Endothelial cell of umbilical vein (primary cell): ENCODE measurements around the gene IFNA5. TPM values are rescaled to one million over a fixed set of nuclear protein-coding genes. Genes with fewer than 3 reads are reported as not detected.

Source experiments
- BruUV-seq: library from RNA; stranded (reverse); fragments of 400-500 nt; replicated peaks from 2 replicates; lab custom pipeline; 2021; lab: Mats Ljungman, UMichigan
- CTCF ChIA-PET: fragments of 300-600, 350-600 bp; sonication (Branson Sonifier 250); formaldehyde crosslinking; loops from one replicate; lab custom pipeline; 2021; ENCODE audit warnings: antibody characterized with exemption, inconsistent platforms; lab: Charles Lee
- POLR2A ChIA-PET: fragments of 300-600, 350-600 bp; sonication (Branson Sonifier 250); formaldehyde crosslinking; loops from one replicate; lab custom pipeline; 2021; ENCODE audit warnings: antibody characterized with exemption, inconsistent platforms; lab: Charles Lee
- DNase-seq: peaks from one replicate; pipeline ENCODE4 v3.0.0-alpha.2; 2011; ENCODE audit warnings: low read depth, low spot score
- FAIRE-seq: peaks from 2 replicates; lab custom pipeline; 2011; peaks lifted over from hg19 to GRCh38; lab: Jason Lieb, UNC
- H2AFZ ChIP-seq: 2 replicates; pipeline ENCODE4 v1.6.0; 2012; ENCODE audit warnings: low read depth, low read length, control low read depth, inconsistent platforms
- H3K27ac ChIP-seq: 2 replicates; pipeline ENCODE4 v1.5.1; 2011; ENCODE audit warnings: low read depth, mild to moderate bottlenecking, control low read depth, low read length, moderate library complexity; ENCODE audit not compliant: insufficient read depth
- H3K27me3 ChIP-seq, 2 experiments: 2 replicates each; pipeline versions ENCODE4 v1.6.0 to v1.6.1; 2011; ENCODE audit warnings: low read length in 2 of 2, mixed read lengths in 1 of 2; ENCODE audit not compliant: control insufficient read depth in 2 of 2, insufficient read depth in 2 of 2
- H3K36me3 ChIP-seq, 2 experiments: 2 replicates in 1 of 2; 3 replicates in 1 of 2; pipeline ENCODE4 v1.5.1; 2011; ENCODE audit warnings: low read length in 2 of 2, mild to moderate bottlenecking in 1 of 2, moderate library complexity in 1 of 2; ENCODE audit not compliant: control insufficient read depth in 2 of 2, insufficient read depth in 2 of 2; ENCODE audit errors: extremely low read depth in 1 of 2
- H3K4me1 ChIP-seq: 3 replicates; pipeline ENCODE4 v1.5.1; 2011; ENCODE audit warnings: mild to moderate bottlenecking, low read length; ENCODE audit not compliant: control insufficient read depth, insufficient read depth; ENCODE audit errors: extremely low read depth
- H3K4me2 ChIP-seq: 2 replicates; pipeline ENCODE4 v1.6.1; 2011; ENCODE audit warnings: low read length, control low read depth, mixed read lengths; ENCODE audit not compliant: insufficient read depth
- H3K4me3 ChIP-seq, 3 experiments: fragments of 200-600 bp in 1 of 3; sonication (generic), shearing (Covaris generic) in 1 of 3; replicated peaks in 1 of 3; 2 replicates each; pipeline ENCODE4 v1.5.1; 2011 to 2016; ENCODE audit warnings: control low read depth in 3 of 3, low read length in 3 of 3, mild to moderate bottlenecking in 2 of 3, inconsistent platforms in 1 of 3, low read depth in 1 of 3, moderate library complexity in 1 of 3; ENCODE audit not compliant: insufficient read depth in 1 of 3
- H3K79me2 ChIP-seq: 2 replicates; pipeline ENCODE4 v1.6.0; 2012; ENCODE audit warnings: low read length, inconsistent platforms; ENCODE audit not compliant: control insufficient read depth, insufficient read depth
- H3K9ac ChIP-seq: replicated peaks from 2 replicates; pipeline ENCODE3; 2011; ENCODE audit warnings: low read length, control low read depth; ENCODE audit not compliant: insufficient read depth; ENCODE audit errors: extremely low read depth
- H3K9me1 ChIP-seq: replicated peaks from 3 replicates; pipeline ENCODE4 v1.6.0; 2011; ENCODE audit warnings: mild to moderate bottlenecking, low read length; ENCODE audit not compliant: control insufficient read depth, insufficient read depth; ENCODE audit errors: extremely low read depth
- H3K9me3 ChIP-seq: replicated peaks from 2 replicates; pipeline ENCODE4 v1.5.1; 2012; ENCODE audit warnings: low read length, inconsistent platforms; ENCODE audit not compliant: control insufficient read depth, insufficient read depth
- H4K20me1 ChIP-seq: replicated peaks from 2 replicates; pipeline ENCODE3; 2011; ENCODE audit warnings: mild to moderate bottlenecking, low read length; ENCODE audit not compliant: control insufficient read depth, insufficient read depth; ENCODE audit errors: extremely low read depth
- CTCF ChIP-seq, 2 donors: IDR thresholded peaks; 1 replicate in 1 of 2; 2 replicates in 1 of 2; pipeline ENCODE4 v1.5.1; 2011; ENCODE audit warnings: low read length in 2 of 2, mild to moderate bottlenecking in 2 of 2, moderate library complexity in 2 of 2, control low read depth in 1 of 2, inconsistent platforms in 1 of 2, low read depth in 1 of 2; ENCODE audit not compliant: insufficient read depth in 1 of 2; ENCODE audit errors: extremely low read depth in 1 of 2
- EZH2 ChIP-seq: IDR thresholded peaks from 2 replicates; pipeline ENCODE4 v1.6.1; 2012; ENCODE audit warnings: borderline replicate concordance, low read depth, mild to moderate bottlenecking, moderate library complexity, low read length, inconsistent platforms; ENCODE audit not compliant: severe bottlenecking
- FOS ChIP-seq: IDR thresholded peaks from 2 replicates; pipeline ENCODE4 v1.6.1; 2011; ENCODE audit warnings: mild to moderate bottlenecking, low read length, moderate library complexity, borderline replicate concordance; ENCODE audit not compliant: insufficient read depth
- GATA2 ChIP-seq: IDR thresholded peaks from 2 replicates; pipeline ENCODE4 v1.7.0; 2011; ENCODE audit warnings: low read depth, mild to moderate bottlenecking, moderate library complexity, mixed read lengths, low read length; ENCODE audit not compliant: insufficient read length, insufficient read depth
- JUN ChIP-seq: IDR thresholded peaks from 2 replicates; pipeline ENCODE4 v1.6.1; 2011; ENCODE audit warnings: borderline replicate concordance, low read depth; ENCODE audit not compliant: insufficient read length, insufficient read depth
- MYC ChIP-seq: IDR thresholded peaks from one replicate; pipeline ENCODE4 v1.6.1; 2011; ENCODE audit warnings: mild to moderate bottlenecking, low read depth, low read length
- POLR2A ChIP-seq: IDR thresholded peaks from 2 replicates; pipeline ENCODE4 v1.6.1; 2012; ENCODE audit warnings: low read depth, mild to moderate bottlenecking, control low read depth, low read length
- POLR2AphosphoS5 ChIP-seq: IDR thresholded peaks from 2 replicates; pipeline ENCODE4 v1.6.1; 2012; ENCODE audit warnings: low read depth, mild to moderate bottlenecking, control low read depth, low read length, moderate library complexity; ENCODE audit not compliant: insufficient read depth
- dilution Hi-C: fragments of 300-500 bp; cut with MboI; formaldehyde crosslinking; loops from one replicate; pipeline ENCODE4 v1.15.0; 2019; ENCODE audit warnings: low sequenced_read_pairs; ENCODE audit not compliant: extremely low pct_ligation_motif_present
- intact Hi-C: fragments of 100-400 bp; cut with micrococcal nuclease; formaldehyde crosslinking; loops from one replicate; pipeline ENCODE4 v1.10.0; 2022
- polyA plus RNA-seq, 4 experiments: library from polyadenylated mRNA; depleted of rRNA in 3 of 4; stranded (reverse) in 3 of 4; unstranded in 1 of 4; fragments of >200 nt; gene quantifications; 2 replicates each; pipeline versions ENCODE4 v1.2.1 to v1.2.3, GENCODE V29; 2011 to 2012; ENCODE audit warnings: missing spikeins in 1 of 4
- total RNA-seq: library from RNA; stranded (reverse); gene quantifications from 2 replicates; pipeline ENCODE4 v1.2.3, GENCODE V29; 2021
- TF ChIP-seq, protein P1 (sequence below): IDR thresholded peaks from 2 replicates; pipeline ENCODE4 v1.6.1; 2011; ENCODE audit not compliant: insufficient read depth, insufficient read length

IFNA5 gene
- total and polyA plus RNA-seq, 2 donors (not counting 3 experiments of a cell fraction or from before 2014, with no cell fraction given): not detected

DNA sequence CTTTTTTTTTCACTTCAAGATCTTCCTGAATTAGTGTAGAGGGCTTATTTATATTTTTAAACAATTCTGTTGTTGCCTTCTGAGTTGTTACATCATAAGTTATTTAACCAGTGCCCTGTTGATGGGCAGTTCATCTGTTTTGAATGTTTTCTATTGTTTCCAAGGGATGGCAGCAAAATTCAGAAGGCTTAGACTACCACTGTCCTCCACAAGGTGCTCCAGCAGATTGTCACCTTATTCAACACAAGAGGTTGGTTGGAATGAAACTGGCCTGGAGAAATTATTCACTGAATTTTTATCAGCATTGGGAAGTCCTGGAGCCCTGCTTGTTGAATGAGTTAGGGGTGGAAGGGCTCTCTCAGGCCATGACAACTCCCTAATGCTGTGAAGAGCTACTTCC is 31.3 kb upstream of the IFNA5 start:
- H3K36me3 ChIP-seq: no peaks in the 10 kb centered on the region
- peaks cover 37% of the 10 kb centered on the region for H3K79me2 ChIP-seq
- no peak overlapping the region for H3K9ac ChIP-seq
- BruUV-seq: no TSS peak
- no peaks in the 10 kb centered on the region for H3K9me1 ChIP-seq
- ChIA-PET CTCF (interaction anchor here (1.3 to 3.7 kb wide), 4 partner anchors 10 to 98 kb away, joined by 4 to 12 read pairs (median 10); no protein-coding TSS in a partner anchor), POLR2A (no interaction called here)
- H3K27ac ChIP-seq: no peak overlapping the region
- peaks cover 12 to 24% of the 10 kb centered on the region in 2 experiments for H3K27me3 ChIP-seq
- H4K20me1 ChIP-seq: peaks cover 5% of the 10 kb centered on the region
- no peaks in the 10 kb centered on the region for H3K9me3 ChIP-seq
- dilution Hi-C loops (no loop called here), intact Hi-C loops (loop anchor here (10.0 kb wide), 1 partner anchor 1108 kb away; the partner anchor contains the start of gene DMRTA1)
- TF ChIP-seq POLR2AphosphoS5 (no peak), CTCF (IDR thresholded peaks at IDR 0.05; ENCODE audit: extremely low read depth in 1 of 2, insufficient read depth in 1 of 2, low read depth in 1 of 2, low read length in 2 of 2) (no peak), EZH2 (no peak), GATA2 (no peak), POLR2A (no peak), FOS (no peak), JUN (no peak), MYC (no peak)
- TF ChIP-seq, protein P1, sequence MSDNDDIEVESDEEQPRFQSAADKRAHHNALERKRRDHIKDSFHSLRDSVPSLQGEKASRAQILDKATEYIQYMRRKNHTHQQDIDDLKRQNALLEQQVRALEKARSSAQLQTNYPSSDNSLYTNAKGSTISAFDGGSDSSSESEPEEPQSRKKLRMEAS: no peak
- DNase-seq (no peak), FAIRE-seq (no peak)
- no peak overlapping the region for H3K4me3 ChIP-seq
- H3K4me1 ChIP-seq: peaks cover 28% of the 10 kb centered on the region
- no peak overlapping the region for H2AFZ ChIP-seq
- H3K4me2 ChIP-seq: no peak overlapping the region
